Measurements from ENCODE around the gene HOXB6.

Gene HOXB6

GRCh38 chr17:48598736-48599135 lies 6.0 kb downstream of the HOXB6 start:
- DNase-seq (ENCODE audit: low read depth), result no peak
- no peak overlapping the region for H3K4me3 ChIP-seq (ENCODE audit: low read depth, low read length)
- TF ChIP-seq, protein P1, sequence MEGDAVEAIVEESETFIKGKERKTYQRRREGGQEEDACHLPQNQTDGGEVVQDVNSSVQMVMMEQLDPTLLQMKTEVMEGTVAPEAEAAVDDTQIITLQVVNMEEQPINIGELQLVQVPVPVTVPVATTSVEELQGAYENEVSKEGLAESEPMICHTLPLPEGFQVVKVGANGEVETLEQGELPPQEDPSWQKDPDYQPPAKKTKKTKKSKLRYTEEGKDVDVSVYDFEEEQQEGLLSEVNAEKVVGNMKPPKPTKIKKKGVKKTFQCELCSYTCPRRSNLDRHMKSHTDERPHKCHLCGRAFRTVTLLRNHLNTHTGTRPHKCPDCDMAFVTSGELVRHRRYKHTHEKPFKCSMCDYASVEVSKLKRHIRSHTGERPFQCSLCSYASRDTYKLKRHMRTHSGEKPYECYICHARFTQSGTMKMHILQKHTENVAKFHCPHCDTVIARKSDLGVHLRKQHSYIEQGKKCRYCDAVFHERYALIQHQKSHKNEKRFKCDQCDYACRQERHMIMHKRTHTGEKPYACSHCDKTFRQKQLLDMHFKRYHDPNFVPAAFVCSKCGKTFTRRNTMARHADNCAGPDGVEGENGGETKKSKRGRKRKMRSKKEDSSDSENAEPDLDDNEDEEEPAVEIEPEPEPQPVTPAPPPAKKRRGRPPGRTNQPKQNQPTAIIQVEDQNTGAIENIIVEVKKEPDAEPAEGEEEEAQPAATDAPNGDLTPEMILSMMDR (IDR thresholded peaks at IDR 0.05; ENCODE audit: control insufficient read depth, extremely low read depth, insufficient read depth), result no peak

DNA sequence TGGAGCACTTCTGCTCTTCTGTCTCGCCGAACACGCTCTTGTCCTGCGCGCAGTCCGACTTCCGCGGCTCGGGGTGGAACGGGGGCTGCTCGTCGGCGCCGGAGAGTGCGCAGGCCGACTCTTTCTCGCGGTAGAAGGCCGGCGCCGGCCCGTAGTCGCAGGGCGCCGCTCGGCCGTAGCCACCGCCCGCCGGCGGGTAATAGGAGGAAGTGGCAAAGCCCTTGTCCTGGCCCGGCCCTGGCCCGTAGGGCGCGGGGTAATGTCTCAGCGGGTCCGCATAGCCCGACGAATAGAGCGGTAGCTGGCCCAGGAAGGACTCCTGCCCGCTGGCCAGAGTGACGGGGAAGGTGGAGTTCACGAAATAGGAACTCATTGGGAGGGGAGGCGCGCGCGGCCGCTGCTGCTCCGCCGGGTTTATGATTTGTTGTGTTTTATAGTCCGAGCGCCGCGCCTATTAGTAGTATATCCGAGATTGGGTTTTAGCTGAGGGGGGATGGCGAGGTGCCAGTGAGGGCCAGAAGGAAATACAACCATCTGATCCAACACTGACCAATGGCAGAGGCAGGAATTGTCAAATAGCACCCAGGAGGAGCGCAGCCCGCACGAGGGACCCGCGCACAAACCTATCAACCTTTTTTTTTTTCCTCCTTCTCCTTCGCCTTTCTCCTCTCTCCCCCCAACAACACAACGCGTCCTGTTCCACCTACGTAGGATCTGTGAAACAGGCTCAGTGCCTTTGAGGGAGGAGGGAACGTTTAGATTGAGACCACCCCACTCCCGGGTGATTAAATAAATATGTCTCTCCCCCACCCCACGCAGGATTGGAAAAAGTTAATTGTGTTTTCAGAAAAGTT lies 6.8 kb downstream of the HOXB6 start:
- peak overlapping the region; percentile 57 for H3K4me3 ChIP-seq (ENCODE audit: low read depth, low read length)
- DNase-seq (ENCODE audit: low read depth), result no peak
- TF ChIP-seq, protein P1 (IDR thresholded peaks at IDR 0.05; ENCODE audit: control insufficient read depth, extremely low read depth, insufficient read depth), result no peak

DNA sequence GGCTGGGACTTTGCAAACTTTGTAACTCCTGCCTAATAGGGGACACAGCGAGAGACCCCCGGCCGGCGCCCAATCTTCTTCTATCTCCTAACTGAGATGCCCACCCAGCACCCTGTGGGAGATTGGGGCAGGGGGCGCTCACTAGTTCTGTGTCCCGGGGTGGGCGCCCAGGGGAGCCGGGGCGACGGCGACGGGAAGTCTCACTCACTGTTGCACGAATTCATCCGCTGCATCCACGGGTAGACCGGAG lies 7.3 kb downstream of the HOXB6 start:
- DNase-seq (ENCODE audit: low read depth), result no peak
- H3K4me3 ChIP-seq (ENCODE audit: low read depth, low read length), result peak overlapping the region; percentile 57
- TF ChIP-seq, protein P1 (IDR thresholded peaks at IDR 0.05; ENCODE audit: control insufficient read depth, extremely low read depth, insufficient read depth), result no peak

GRCh38 chr17:48596735-48597527 lies 7.9 kb downstream of the HOXB6 start:
- peak overlapping the region; percentile 57 for H3K4me3 ChIP-seq (ENCODE audit: low read depth, low read length)
- no peak for DNase-seq (ENCODE audit: low read depth)
- TF ChIP-seq, protein P1 (IDR thresholded peaks at IDR 0.05; ENCODE audit: control insufficient read depth, extremely low read depth, insufficient read depth), result no peak

DNA sequence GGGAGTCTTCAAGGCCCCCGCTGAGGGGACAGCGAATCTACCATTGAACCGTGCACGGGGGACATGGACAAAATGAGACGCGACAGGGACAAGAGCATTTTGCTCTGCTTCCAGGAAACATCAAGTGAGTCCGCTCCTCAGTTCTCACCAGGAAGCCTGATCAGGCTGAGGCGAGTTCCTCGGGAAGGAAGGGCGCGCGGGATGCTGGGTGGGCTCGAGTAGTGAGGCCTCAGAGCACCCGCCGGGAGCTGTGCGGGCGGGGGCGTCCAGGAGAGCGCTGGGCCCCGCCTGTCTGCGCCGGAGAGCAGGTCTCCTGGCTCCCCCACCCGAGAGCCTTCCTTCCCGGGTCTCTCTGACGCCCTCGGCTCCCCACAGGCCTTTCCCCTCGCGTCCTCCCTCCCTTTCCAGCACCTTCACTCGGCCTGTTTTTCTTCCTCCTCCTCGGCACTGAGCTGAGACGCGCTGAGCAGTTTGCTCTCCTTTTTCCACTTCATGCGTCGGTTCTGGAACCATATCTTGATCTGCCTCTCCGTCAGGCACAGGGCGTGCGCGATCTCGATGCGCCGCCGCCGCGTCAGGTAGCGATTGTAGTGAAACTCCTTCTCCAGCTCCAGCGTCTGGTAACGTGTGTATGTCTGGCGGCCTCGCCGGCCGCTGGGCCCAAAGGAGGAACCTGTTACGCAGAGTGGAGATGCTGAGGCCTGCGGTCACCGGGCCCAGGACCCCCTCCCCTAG lies 8.6 kb downstream of the HOXB6 start:
- TF ChIP-seq, protein P1 (IDR thresholded peaks at IDR 0.05; ENCODE audit: control insufficient read depth, extremely low read depth, insufficient read depth), result no peak
- H3K4me3 ChIP-seq (ENCODE audit: low read depth, low read length), result no peak overlapping the region
- no peak for DNase-seq (ENCODE audit: low read depth)

GRCh38 chr17:48595278-48595999 lies 9.3 kb downstream of the HOXB6 start:
- H3K4me3 ChIP-seq (ENCODE audit: low read depth, low read length), result no peak overlapping the region
- no peak for DNase-seq (ENCODE audit: low read depth)
- TF ChIP-seq, protein P1 (IDR thresholded peaks at IDR 0.05; ENCODE audit: control insufficient read depth, extremely low read depth, insufficient read depth), result no peak

All from LNCaP clone FGC (cell line).